ENCODE measurements around the gene TIGD1.
"Not testable (repeated sequence)": the region's sequence is repeated elsewhere in the genome, so short reads cannot be mapped to it uniquely, and the experiment has no call there.

TIGD1 gene

DNA sequence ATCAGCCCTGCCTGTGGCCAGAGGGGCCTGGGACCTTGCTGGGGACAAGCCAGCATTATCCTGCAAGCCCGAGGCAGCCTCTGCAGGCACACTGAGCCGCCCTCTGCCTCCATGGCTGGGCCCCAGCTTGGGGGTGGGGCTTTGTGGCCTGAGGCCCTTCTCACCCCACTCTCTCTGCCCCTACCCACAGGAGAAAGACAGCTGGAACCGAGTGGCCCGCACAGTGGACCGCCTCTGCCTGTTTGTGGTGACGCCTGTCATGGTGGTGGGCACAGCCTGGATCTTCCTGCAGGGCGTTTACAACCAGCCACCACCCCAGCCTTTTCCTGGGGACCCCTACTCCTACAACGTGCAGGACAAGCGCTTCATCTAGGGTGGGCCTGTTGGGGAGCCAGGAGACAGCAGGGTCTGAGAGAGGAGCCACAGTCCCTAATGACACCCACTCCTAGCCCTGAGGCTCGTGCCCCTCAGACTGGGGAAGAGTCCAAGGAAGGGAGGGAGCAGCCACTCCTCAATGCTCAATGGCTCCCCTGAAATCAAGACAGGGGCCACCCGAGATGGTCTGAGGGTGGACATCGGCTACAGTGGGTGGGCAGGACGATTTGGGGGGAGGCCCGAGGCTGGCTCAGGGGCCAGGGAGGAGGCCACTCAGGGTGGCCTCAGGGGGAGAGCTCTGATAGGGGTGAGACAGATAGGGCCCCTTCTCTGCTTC, 15.3 kb downstream of the TIGD1 start:
- H3K4me3 ChIP-seq (ENCODE audit: low read depth, low read length) = no peak overlapping the region
- TF ChIP-seq, protein P1, sequence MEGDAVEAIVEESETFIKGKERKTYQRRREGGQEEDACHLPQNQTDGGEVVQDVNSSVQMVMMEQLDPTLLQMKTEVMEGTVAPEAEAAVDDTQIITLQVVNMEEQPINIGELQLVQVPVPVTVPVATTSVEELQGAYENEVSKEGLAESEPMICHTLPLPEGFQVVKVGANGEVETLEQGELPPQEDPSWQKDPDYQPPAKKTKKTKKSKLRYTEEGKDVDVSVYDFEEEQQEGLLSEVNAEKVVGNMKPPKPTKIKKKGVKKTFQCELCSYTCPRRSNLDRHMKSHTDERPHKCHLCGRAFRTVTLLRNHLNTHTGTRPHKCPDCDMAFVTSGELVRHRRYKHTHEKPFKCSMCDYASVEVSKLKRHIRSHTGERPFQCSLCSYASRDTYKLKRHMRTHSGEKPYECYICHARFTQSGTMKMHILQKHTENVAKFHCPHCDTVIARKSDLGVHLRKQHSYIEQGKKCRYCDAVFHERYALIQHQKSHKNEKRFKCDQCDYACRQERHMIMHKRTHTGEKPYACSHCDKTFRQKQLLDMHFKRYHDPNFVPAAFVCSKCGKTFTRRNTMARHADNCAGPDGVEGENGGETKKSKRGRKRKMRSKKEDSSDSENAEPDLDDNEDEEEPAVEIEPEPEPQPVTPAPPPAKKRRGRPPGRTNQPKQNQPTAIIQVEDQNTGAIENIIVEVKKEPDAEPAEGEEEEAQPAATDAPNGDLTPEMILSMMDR (IDR thresholded peaks at IDR 0.05; ENCODE audit: insufficient read depth, low read depth, low read length, missing control alignments) = no peak
- DNase-seq (ENCODE audit: low read depth) = no peak

DNA sequence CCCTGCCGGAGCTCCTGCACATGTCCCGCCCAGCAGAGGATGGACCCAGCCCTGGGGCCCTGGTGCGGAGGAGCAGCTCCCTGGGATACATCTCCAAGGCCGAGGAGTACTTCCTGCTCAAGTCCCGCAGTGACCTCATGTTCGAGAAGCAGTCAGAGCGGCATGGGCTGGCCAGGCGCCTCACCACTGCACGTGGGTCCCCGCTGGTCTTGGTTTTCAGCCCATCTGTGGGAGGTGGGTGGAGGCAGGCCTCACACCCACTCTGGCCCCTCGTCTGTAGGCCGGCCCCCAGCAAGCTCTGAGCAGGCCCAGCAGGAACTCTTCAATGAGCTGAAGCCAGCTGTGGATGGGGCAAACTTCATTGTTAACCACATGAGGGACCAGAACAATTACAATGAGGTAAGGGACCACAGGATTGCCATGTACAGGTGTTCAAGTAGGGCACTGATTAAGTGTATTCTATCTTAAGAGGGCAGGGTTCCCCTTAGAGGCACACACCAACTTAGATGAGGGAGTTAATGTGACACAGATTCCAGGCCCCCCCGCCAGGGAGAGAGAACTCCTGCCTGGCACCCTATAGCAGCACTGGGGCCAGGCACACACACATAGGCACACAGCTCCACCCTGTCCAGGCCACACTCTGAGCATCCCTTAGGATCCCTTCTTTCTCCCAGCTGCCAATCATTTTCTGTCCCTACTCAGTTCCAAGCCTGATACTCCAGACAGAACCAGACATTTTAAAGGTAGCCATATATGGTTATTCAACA, 16.2 kb downstream of the TIGD1 start:
- TF ChIP-seq, protein P1 (IDR thresholded peaks at IDR 0.05; ENCODE audit: insufficient read depth, low read depth, low read length, missing control alignments) = no peak
- DNase-seq (ENCODE audit: low read depth) = no peak
- no peak overlapping the region for H3K4me3 ChIP-seq (ENCODE audit: low read depth, low read length)

DNA sequence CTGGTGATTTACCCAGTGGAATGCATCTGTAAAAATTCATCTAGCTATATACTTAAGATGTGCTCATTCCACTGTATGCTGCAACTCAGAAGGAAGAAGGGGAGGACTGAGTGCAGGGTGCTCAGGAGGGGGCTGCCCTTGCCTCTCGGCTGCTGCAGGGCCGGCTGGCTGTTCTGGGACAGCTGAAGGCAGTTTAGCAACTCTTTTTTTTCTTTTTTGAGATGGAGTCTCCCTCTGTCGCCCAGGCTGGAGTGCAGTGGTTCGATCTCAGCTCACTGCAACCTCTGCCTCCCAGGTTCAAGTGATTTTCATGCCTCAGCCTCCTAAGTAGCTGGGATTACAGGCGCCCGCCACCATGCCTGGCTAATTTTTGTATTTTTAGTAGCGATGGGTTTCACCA, 17.5 kb downstream of the TIGD1 start:
- H3K4me3 ChIP-seq (ENCODE audit: low read depth, low read length) = not testable (repeated sequence)

DNA sequence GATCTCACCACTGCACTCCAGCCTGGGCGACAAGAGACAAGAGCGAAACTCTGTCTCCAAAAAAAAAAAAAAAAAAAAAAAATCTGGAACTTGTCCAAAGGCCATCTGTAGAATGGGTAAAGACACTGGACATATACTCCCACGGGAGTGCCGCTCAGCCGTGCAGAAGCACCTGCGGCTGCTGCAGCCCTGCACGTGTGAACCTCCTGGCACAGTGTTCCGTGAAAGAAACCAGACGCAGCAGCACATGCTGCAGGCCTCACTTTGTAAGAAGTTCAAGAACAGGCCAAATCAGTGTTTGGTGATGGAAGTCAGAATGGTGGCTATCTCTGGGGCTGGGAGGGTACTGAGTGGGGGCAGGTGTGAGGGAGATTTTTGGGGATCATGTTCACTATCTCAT, 17.9 kb downstream of the TIGD1 start:
- DNase-seq (ENCODE audit: low read depth) = no peak
- TF ChIP-seq, protein P1 (IDR thresholded peaks at IDR 0.05; ENCODE audit: insufficient read depth, low read depth, low read length, missing control alignments) = no peak
- no peak overlapping the region for H3K4me3 ChIP-seq (ENCODE audit: low read depth, low read length)

More for the DNA sequence above, 17.5 kb downstream of the TIGD1 start:
- DNase-seq (ENCODE audit: low read depth) = not testable (repeated sequence)

DNA sequence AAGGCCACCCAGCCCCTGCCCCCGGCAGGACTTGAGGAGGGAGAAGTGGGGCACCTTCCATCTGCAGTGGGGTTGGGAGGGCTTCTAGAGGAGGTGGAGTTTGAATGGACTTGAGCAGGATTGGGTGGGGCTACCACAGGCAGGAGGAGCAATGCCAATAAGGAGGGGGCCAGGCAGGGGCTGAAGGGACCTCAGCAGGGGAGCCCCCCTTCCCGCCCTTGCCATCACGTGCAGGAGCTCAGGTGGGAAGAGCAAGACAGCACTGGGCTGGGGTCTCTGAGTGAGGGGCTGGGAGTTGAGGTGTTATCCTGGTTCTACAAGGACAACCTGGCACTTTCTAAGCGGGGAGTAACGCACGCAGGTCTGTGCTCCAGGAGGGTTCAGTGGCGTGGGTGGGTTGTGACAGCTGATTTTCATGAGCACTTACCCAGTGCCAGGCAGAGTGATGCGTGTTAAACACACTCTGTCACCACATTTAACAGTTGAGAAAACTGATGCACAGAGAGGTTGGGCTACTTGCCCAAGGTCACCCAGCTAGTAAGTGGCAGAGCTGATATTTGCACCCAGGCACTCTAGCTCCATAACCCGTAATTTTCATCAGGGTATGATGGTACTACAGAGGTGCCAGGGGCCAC, 19.6 kb downstream of the TIGD1 start:
- TF ChIP-seq, protein P1 (IDR thresholded peaks at IDR 0.05; ENCODE audit: insufficient read depth, low read depth, low read length, missing control alignments) = no peak
- no peak for DNase-seq (ENCODE audit: low read depth)
- H3K4me3 ChIP-seq (ENCODE audit: low read depth, low read length) = no peak overlapping the region

DNA sequence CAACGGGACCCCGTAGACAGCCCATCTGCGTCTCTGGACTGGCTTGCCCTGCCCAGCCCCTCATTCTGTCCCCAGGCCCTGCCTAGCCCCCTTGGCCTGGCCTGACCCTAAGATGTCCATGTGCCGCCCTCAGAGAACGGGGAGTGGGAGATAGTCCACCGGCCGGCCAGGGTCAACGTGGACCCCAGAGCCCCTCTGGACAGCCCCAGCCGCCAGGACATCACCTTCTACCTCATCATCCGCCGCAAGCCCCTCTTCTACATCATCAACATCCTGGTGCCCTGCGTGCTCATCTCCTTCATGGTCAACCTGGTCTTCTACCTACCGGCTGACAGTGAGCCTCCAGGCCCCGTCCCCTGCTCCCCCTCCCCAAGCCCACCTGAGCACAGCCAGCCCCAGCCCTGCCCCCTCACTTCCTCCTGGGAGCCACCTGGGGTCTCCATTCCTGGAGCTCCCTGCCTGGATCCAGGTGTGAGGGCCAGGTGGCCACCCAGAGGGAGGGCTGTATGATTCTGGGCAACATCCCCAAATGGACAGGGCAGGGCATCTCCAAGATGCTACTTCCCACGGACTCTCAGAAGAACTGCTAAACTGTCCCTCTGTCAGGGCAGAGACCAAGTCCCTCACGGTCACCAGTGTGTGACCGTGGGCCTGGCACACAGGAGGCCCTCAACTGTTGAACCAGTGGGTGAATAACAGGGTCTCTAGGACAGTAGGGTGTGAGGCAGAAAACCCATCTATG, 20.4 kb downstream of the TIGD1 start:
- H3K4me3 ChIP-seq (ENCODE audit: low read depth, low read length) = no peak overlapping the region
- DNase-seq (ENCODE audit: low read depth) = no peak
- TF ChIP-seq, protein P1 (IDR thresholded peaks at IDR 0.05; ENCODE audit: insufficient read depth, low read depth, low read length, missing control alignments) = no peak
